ENCODE data around the gene ARHGAP30. TPM values are rescaled to one million over a fixed set of nuclear protein-coding genes. Genes with fewer than 3 reads are reported as not detected.

Gene ARHGAP30
- total and polyA plus RNA-seq, 2 of the 4 experiments (the other 2 are of a cell fraction) = 0.02 TPM; not detected in 1

DNA sequence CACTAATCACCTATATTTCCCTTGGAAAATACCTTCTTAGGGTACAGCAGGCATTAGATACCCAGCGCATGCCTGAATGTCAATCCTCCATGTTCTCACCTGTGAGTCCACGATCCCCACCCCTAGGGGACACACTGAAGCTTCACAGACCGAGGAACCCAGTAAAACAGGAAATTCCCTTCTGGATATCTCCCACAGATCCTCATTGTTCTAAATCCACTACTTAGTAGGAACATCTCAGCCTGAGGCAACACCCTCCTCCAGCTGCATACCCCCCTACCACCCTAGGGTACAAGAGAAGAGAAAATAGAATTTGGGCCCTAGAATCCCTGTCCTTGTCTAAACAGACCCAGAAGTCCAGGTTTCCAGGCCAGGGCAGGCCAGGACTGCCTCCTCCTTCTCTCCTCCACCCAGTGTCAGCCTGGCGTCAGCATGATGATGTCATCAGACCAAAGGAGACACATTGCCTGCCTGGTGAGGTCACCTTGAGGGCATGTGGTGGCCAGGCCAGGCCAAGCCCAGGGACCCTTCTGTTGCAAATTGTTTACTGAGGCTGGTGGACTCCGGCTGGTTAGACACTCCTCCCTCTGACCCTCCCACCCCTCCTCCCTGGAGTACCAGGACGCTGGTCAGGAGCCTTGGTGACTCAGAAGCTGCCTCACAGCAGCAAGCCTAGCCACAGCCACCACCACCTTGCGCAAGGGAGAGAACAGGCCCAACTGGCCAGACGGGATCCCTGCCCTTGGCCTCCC, 13.5 kb upstream of the ARHGAP30 start (continued):
- TF ChIP-seq RFX5 (IDR thresholded peaks at IDR 0.05; ENCODE audit: low read depth, low read length) = no peak
- TF ChIP-seq MAZ (IDR thresholded peaks at IDR 0.05; ENCODE audit: borderline replicate concordance, low read depth, low read length) = peak; percentile 89

DNA sequence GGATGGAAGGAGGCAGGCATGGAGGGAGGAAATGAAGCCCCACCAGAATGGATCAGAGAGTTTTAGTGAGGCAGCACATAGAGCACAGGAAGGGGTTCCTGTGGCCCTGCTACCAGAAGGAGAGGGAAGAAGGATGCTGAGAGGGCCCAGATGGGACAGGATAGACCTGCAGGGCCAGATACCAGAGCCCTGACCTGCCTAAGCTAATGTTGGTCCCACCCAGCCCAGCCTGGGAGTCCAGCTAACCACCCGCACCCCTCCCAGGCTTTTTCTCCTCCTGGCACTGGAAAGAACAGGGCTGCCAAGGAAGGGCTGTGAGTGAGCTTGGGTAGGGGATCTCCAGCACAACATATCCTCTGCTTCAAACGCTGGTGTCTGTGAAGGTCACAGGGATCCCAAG, 12.8 kb upstream of the ARHGAP30 start:
- POLR2A ChIA-PET (ENCODE audit: unreplicated experiment) = no interaction called here
- Histone ChIP-seq H2BK5ac (ENCODE audit: low read depth, low read length, poor library complexity, severe bottlenecking) (peak overlapping the region; percentile 81), H2AK9ac (replicated peaks; ENCODE audit: low read depth, low read length, poor library complexity) (peak overlapping the region; percentile 23), H3K9me1 (ENCODE audit: insufficient read depth, low read length) (peaks cover 22% of the 10 kb centered on the region), H3K18ac (ENCODE audit: low read depth, low read length) (no peak overlapping the region), H3K23ac (ENCODE audit: low read depth, low read length) (no peak overlapping the region), H3K36me3 (ENCODE audit: control insufficient read depth, insufficient read depth, low read length) (no peaks in the 10 kb centered on the region), H4K20me1 (ENCODE audit: insufficient read depth, low read length) (no peaks in the 10 kb centered on the region), H3K4me2 (ENCODE audit: low read depth, low read length) (no peak overlapping the region), H2BK120ac (ENCODE audit: low read depth, low read length) (no peak overlapping the region), H4K8ac (ENCODE audit: low read depth in 2 of 2, low read length in 2 of 2) (peak overlapping the region in 1 of 2 experiments; percentile 78; a peak in 2 of 4 replicates), H3K9me3 (ENCODE audit: control insufficient read depth, insufficient read depth, low read length) (no peaks in the 10 kb centered on the region), H3K27me3 (ENCODE audit: control insufficient read depth, insufficient read depth, low read length) (no peaks in the 10 kb centered on the region), H3K79me1 (ENCODE audit: low read depth in 1 of 2, low read length in 2 of 2) (no peaks in the 10 kb centered on the region), H2BK15ac (ENCODE audit: low read depth, low read length) (peak overlapping the region; percentile 8; the same call in 1 of the 3 replicates), H4K91ac (ENCODE audit: insufficient read depth, low read depth, low read length) (peak overlapping the region; percentile 34; the same call in 1 of the 2 replicates), H3K4ac (ENCODE audit: low read depth, low read length) (peak overlapping the region; percentile 71; the same call in 1 of the 2 replicates), H3K4me3 (ENCODE audit: insufficient read depth, low read depth, low read length) (no peak overlapping the region), H3K56ac (ENCODE audit: extremely low read depth, insufficient read depth, low read length) (no peak overlapping the region), H2BK20ac (ENCODE audit: low read depth, low read length) (no peak overlapping the region; the same call in none of the 2 replicates), H3K9ac (ENCODE audit: low read depth, low read length) (no peak overlapping the region), H4K5ac (ENCODE audit: low read depth, low read length) (no peak overlapping the region), H2AFZ (replicated peaks; ENCODE audit: low read length, poor library complexity) (peak overlapping the region; percentile 13), H3K27ac (ENCODE audit: insufficient read depth, low read length) (no peak overlapping the region), H2AK5ac (ENCODE audit: low read depth, low read length) (no peak overlapping the region), H3K14ac (replicated peaks; ENCODE audit: low read depth, low read length) (0 out of 2 replicates have a peak overlapping the region, but pooled peaks have one; percentile 65), H3K4me1 (ENCODE audit: control insufficient read depth, insufficient read depth, low read length) (peaks cover 28% of the 10 kb centered on the region)
- in situ Hi-C loops (cut with MboI; ENCODE audit: low sequenced_read_pairs) = no loop called here
- CTCF ChIA-PET = interaction anchor here (1.1 kb wide), 1 partner anchor 15 kb away, joined by 4 read pairs; no protein-coding TSS in a partner anchor
- intact Hi-C loops (cut with micrococcal nuclease) = loop anchor here (5.0 kb wide), 1 partner anchor 35 kb away; the partner anchor contains the start of gene USF1
- dilution Hi-C loops (cut with HindIII; ENCODE audit: low sequenced_read_pairs, unreplicated experiment) = no loop called here
- no peak for ATAC-seq (ENCODE audit: low read depth)
- DNase-seq = no peak
- no CpG with 5 or more reads among the region's 2 CpGs for WGBS, 2 experiments (ENCODE audit: extremely low coverage in 2 of 2, insufficient read length in 1 of 2)
- no TSS peak for BruUV-seq (replicated peaks)
- no peak for TF ChIP-seq CHD1 (IDR thresholded peaks at IDR 0.05; ENCODE audit: low read depth, low read length)
- TF ChIP-seq MXI1 (IDR thresholded peaks at IDR 0.05; ENCODE audit: borderline replicate concordance, low read depth, low read length) = no peak
- TF ChIP-seq, protein P1, sequence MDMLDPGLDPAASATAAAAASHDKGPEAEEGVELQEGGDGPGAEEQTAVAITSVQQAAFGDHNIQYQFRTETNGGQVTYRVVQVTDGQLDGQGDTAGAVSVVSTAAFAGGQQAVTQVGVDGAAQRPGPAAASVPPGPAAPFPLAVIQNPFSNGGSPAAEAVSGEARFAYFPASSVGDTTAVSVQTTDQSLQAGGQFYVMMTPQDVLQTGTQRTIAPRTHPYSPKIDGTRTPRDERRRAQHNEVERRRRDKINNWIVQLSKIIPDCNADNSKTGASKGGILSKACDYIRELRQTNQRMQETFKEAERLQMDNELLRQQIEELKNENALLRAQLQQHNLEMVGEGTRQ (IDR thresholded peaks at IDR 0.05; ENCODE audit: low read depth, low read length) = no peak
- no peak for TF ChIP-seq BHLHE40 (IDR thresholded peaks at IDR 0.05; ENCODE audit: low read depth, low read length)
- TF ChIP-seq SMC3 (IDR thresholded peaks at IDR 0.05; ENCODE audit: low read depth, low read length) = no peak
- no peak for TF ChIP-seq MAFK (IDR thresholded peaks at IDR 0.05; ENCODE audit: low read depth, low read length)
- no peak for TF ChIP-seq FOS (IDR thresholded peaks at IDR 0.05; ENCODE audit: low read depth, low read length)
- TF ChIP-seq POLR2A (IDR thresholded peaks at IDR 0.05; ENCODE audit: low read depth, low read length) = no peak
- no peak for TF ChIP-seq MAZ (IDR thresholded peaks at IDR 0.05; ENCODE audit: borderline replicate concordance, low read depth, low read length)
- TF ChIP-seq RAD21 (IDR thresholded peaks at IDR 0.05; ENCODE audit: low read length) = no peak
- no peak for TF ChIP-seq RCOR1 (IDR thresholded peaks at IDR 0.05; ENCODE audit: insufficient replicate concordance, low read length)
- TF ChIP-seq NFE2L2 (IDR thresholded peaks at IDR 0.05; ENCODE audit: low read depth, low read length) = no peak
- TF ChIP-seq CEBPB (IDR thresholded peaks at IDR 0.05; ENCODE audit: low read depth, low read length) = no peak
- TF ChIP-seq, protein P2, sequence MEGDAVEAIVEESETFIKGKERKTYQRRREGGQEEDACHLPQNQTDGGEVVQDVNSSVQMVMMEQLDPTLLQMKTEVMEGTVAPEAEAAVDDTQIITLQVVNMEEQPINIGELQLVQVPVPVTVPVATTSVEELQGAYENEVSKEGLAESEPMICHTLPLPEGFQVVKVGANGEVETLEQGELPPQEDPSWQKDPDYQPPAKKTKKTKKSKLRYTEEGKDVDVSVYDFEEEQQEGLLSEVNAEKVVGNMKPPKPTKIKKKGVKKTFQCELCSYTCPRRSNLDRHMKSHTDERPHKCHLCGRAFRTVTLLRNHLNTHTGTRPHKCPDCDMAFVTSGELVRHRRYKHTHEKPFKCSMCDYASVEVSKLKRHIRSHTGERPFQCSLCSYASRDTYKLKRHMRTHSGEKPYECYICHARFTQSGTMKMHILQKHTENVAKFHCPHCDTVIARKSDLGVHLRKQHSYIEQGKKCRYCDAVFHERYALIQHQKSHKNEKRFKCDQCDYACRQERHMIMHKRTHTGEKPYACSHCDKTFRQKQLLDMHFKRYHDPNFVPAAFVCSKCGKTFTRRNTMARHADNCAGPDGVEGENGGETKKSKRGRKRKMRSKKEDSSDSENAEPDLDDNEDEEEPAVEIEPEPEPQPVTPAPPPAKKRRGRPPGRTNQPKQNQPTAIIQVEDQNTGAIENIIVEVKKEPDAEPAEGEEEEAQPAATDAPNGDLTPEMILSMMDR (conservative IDR thresholded peaks at IDR 0.05; ENCODE audit: low read depth, low read length) = no peak

Measured in IMR-90 (cell line).